ENCODE data around the gene PFKL. TPM values are rescaled to one million over a fixed set of nuclear protein-coding genes. Genes with fewer than 3 reads are reported as not detected.

The PFKL gene
- total RNA-seq, 1 experiment from 2014 or later: 150 TPM

GRCh38 chr21:44329971-44330681 lies 30.3 kb downstream of the PFKL start (continued):
- TF ChIP-seq JUND (IDR thresholded peaks at IDR 0.05): no peak

GRCh38 chr21:44330698-44331097 lies 30.8 kb downstream of the PFKL start:
- ChIA-PET CTCF (no interaction called here), RAD21 (ENCODE audit: low non-redundant PET in 1 of 2, low total read pairs in 2 of 2, uncharacterized antibody in 2 of 2, unreplicated experiment in 2 of 2) (no interaction called here), POLR2A (no interaction called here)
- no peak for TF ChIP-seq SRF (IDR thresholded peaks at IDR 0.05; ENCODE audit: low read depth)
- no peak for TF ChIP-seq RAD21 (IDR thresholded peaks at IDR 0.05; ENCODE audit: low read depth)
- TF ChIP-seq CEBPB (IDR thresholded peaks at IDR 0.05; ENCODE audit: low read depth): no peak
- Histone ChIP-seq H3K36me3 (ENCODE audit: control insufficient read depth in 1 of 2, insufficient read depth in 2 of 2, low read length in 2 of 2) (no peaks in the 10 kb centered on the region), H3K79me2 (ENCODE audit: insufficient read depth, low read length) (no peaks in the 10 kb centered on the region), H3K9me3 (ENCODE audit: control insufficient read depth in 1 of 2, insufficient read depth in 1 of 2, low read depth in 1 of 2, low read length in 2 of 2) (no peaks in the 10 kb centered on the region), H3K27me3 (ENCODE audit: insufficient read depth, low read length) (no peaks in the 10 kb centered on the region), H3K4me2 (ENCODE audit: low read length) (no peak overlapping the region), H3K27ac (ENCODE audit: low read depth, low read length) (no peak overlapping the region), H3K9ac (ENCODE audit: low read length) (no peak overlapping the region), H4K20me1 (ENCODE audit: insufficient read depth) (no peaks in the 10 kb centered on the region), H3K4me1 (ENCODE audit: control insufficient read depth in 1 of 2, insufficient read depth in 2 of 2, low read length in 2 of 2) (no peaks in the 10 kb centered on the region), H2AFZ (ENCODE audit: low read depth, low read length, poor library complexity, severe bottlenecking) (no peak overlapping the region), H3K4me3 (replicated peaks in 1 of 2; ENCODE audit: low read depth in 1 of 2, low read length in 2 of 2) (no peak overlapping the region), H3K9me2 (ENCODE audit: insufficient read depth) (no peaks in the 10 kb centered on the region)
- intact Hi-C loops (cut with micrococcal nuclease): no loop called here
- DNase-seq (ENCODE audit: low read depth, low spot score): no peak
- BruUV-seq (replicated peaks): no TSS peak
- no peak for ATAC-seq

GRCh38 chr21:44331209-44331608 lies 31.4 kb downstream of the PFKL start:
- DNase-seq (ENCODE audit: low read depth, low spot score) (no peak), ATAC-seq (no peak)
- no peaks in the 10 kb centered on the region for H3K36me3 ChIP-seq (ENCODE audit: control insufficient read depth in 1 of 2, insufficient read depth in 2 of 2, low read length in 2 of 2)
- no peak overlapping the region for H3K9ac ChIP-seq (ENCODE audit: low read length)
- RAD21 ChIA-PET (ENCODE audit: low non-redundant PET in 1 of 2, low total read pairs in 2 of 2, uncharacterized antibody in 2 of 2, unreplicated experiment in 2 of 2): no interaction called here
- no peaks in the 10 kb centered on the region for H4K20me1 ChIP-seq (ENCODE audit: insufficient read depth)
- H3K4me2 ChIP-seq (ENCODE audit: low read length): no peak overlapping the region
- POLR2A ChIA-PET: no interaction called here
- CTCF ChIA-PET: no interaction called here
- H3K27ac ChIP-seq (ENCODE audit: low read depth, low read length): no peak overlapping the region
- no peaks in the 10 kb centered on the region for H3K79me2 ChIP-seq (ENCODE audit: insufficient read depth, low read length)
- intact Hi-C loops (cut with micrococcal nuclease): no loop called here
- no peaks in the 10 kb centered on the region for H3K4me1 ChIP-seq (ENCODE audit: control insufficient read depth in 1 of 2, insufficient read depth in 2 of 2, low read length in 2 of 2)
- H2AFZ ChIP-seq (ENCODE audit: low read depth, low read length, poor library complexity, severe bottlenecking): no peak overlapping the region
- H3K9me2 ChIP-seq (ENCODE audit: insufficient read depth): no peaks in the 10 kb centered on the region
- no peaks in the 10 kb centered on the region for H3K9me3 ChIP-seq (ENCODE audit: control insufficient read depth in 1 of 2, insufficient read depth in 1 of 2, low read depth in 1 of 2, low read length in 2 of 2)
- no TSS peak for BruUV-seq (replicated peaks)
- H3K27me3 ChIP-seq (ENCODE audit: insufficient read depth, low read length): no peaks in the 10 kb centered on the region
- H3K4me3 ChIP-seq (replicated peaks in 1 of 2; ENCODE audit: low read depth in 1 of 2, low read length in 2 of 2): no peak overlapping the region
- TF ChIP-seq ATF3 (IDR thresholded peaks at IDR 0.05) (no peak), REST (IDR thresholded peaks at IDR 0.05; ENCODE audit: low read depth) (no peak), TCF7L2 (IDR thresholded peaks at IDR 0.05; ENCODE audit: borderline replicate concordance, extremely low read depth, insufficient read depth, insufficient read length) (no peak), ZFX (IDR thresholded peaks at IDR 0.05) (no peak), JUND (IDR thresholded peaks at IDR 0.05) (no peak), RAD21 (IDR thresholded peaks at IDR 0.05; ENCODE audit: low read depth) (no peak), ELF1 (IDR thresholded peaks at IDR 0.05; ENCODE audit: borderline replicate concordance, low read depth) (no peak), EGR1 (IDR thresholded peaks at IDR 0.05; ENCODE audit: low read depth) (no peak), EZH2 (IDR thresholded peaks at IDR 0.05) (no peak), CTCF (IDR thresholded peaks at IDR 0.05 in 2 of 3, conservative IDR thresholded peaks at IDR 0.05 in 1 of 3; ENCODE audit: borderline replicate concordance in 1 of 3, insufficient read depth in 1 of 3, low read depth in 2 of 3, low read length in 2 of 3) (no peak)
- TF ChIP-seq, protein P1, sequence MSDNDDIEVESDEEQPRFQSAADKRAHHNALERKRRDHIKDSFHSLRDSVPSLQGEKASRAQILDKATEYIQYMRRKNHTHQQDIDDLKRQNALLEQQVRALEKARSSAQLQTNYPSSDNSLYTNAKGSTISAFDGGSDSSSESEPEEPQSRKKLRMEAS (IDR thresholded peaks at IDR 0.05): no peak

Measured in HCT116 (cell line).